Muscle of leg (tissue), 11 donors: Measurements from ENCODE around the gene PPP1R9A. TPM values are rescaled to one million over a fixed set of nuclear protein-coding genes. Genes with fewer than 3 reads are reported as not detected.
A peak's percentile ranks its signal among the peaks of the same experiment; 100 is the strongest.

ENCODE experiments used
- DNase-seq: peaks from one replicate; pipeline ENCODE4 v3.0.0; 2013
- H3K27ac ChIP-seq: one replicate; pipeline ENCODE4 v1.5.1; 2013; ENCODE audit warnings: mild to moderate bottlenecking, low read length, control low read depth
- H3K27me3 ChIP-seq: one replicate; pipeline ENCODE4 v1.6.1; 2013; ENCODE audit warnings: low read length; ENCODE audit not compliant: control insufficient read depth, insufficient read depth
- H3K36me3 ChIP-seq: one replicate; pipeline ENCODE4 v1.6.1; 2013; ENCODE audit warnings: low read length; ENCODE audit not compliant: control insufficient read depth, insufficient read depth
- H3K4me1 ChIP-seq: one replicate; pipeline ENCODE4 v1.6.1; 2013; ENCODE audit warnings: low read length; ENCODE audit not compliant: control insufficient read depth, insufficient read depth
- H3K4me3 ChIP-seq: one replicate; pipeline ENCODE4 v1.5.1; 2013; ENCODE audit warnings: low read length, control low read depth
- H3K9me3 ChIP-seq: replicated peaks from 2 replicates; pipeline ENCODE4 v1.6.1; 2013; ENCODE audit warnings: low read depth, low read length; ENCODE audit not compliant: control insufficient read depth
- WGBS: methylation state at CpG from one replicate; pipeline ENCODE4 v1.1.5; 2013; ENCODE audit warnings: missing lambda C conversion rate; ENCODE audit not compliant: insufficient coverage; 5-methylcytosine and 5-hydroxymethylcytosine counted together
- polyA plus RNA-seq, 8 donors: library from polyadenylated mRNA; unstranded; fragments of 120-200 nt; gene quantifications; one replicate each; pipeline versions ENCODE4 v1.2.1 to v1.2.3, GENCODE V29; 2013; ENCODE audit warnings: inconsistent platforms in 1 of 8, low replicate concordance in 1 of 8; ENCODE audit not compliant: insufficient read length in 8 of 8, insufficient read depth in 1 of 8
- total RNA-seq: library from RNA; stranded (reverse); fragments of 120-200 nt; gene quantifications from one replicate; pipeline ENCODE4 v1.2.4, GENCODE V29; 2013

Gene PPP1R9A
- total and polyA plus RNA-seq, 9 donors, result 14.8 to 45.0 (median 19.8) TPM

DNA sequence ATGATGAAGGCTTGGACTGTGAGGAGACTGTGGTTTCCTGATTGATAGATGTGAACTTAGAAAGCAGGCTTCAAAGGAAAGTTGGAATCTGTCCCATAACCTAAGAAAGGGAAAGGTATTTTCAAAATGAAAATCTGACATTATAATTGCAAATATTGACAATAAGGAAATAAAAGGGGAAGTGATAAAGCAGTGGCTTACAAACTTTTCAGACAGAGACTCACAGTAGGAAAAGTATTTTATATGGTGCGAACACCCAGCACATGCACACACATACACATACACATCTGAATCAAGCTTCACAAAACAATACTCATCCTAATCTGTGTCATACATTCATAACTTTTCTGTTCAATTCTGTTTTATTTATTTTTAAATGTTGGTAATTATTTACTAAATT lies 412.2 kb downstream of the PPP1R9A start:
- no peaks in the 10 kb centered on the region for H3K27me3 ChIP-seq
- H3K27ac ChIP-seq, result no peak overlapping the region
- no peak overlapping the region for H3K4me3 ChIP-seq
- WGBS, result no CpG with 5 or more reads among the region's 1 CpG
- DNase-seq, result no peak
- no peaks in the 10 kb centered on the region for H3K9me3 ChIP-seq
- H3K4me1 ChIP-seq, result no peaks in the 10 kb centered on the region
- H3K36me3 ChIP-seq, result no peaks in the 10 kb centered on the region

DNA sequence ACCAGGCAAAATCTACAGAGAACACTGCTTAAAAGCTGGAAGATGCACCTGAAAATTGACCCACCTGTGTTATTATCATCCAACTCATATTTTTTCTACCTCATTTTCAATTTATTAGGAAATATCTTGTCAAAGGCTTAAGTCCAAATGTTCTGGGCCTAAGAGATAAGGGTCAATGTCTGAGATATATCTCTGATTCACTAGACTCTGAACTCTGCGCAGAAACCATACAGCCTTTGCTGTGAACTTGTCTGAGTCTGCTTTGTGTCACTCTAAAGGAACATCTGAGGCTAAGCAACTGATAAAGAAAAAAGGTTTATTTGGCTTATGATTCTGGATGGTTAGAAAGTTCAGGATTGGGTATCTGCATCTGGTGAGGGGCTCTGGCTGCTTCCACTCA lies 413.3 kb downstream of the PPP1R9A start:
- no peaks in the 10 kb centered on the region for H3K27me3 ChIP-seq
- no peak overlapping the region for H3K4me3 ChIP-seq
- no peaks in the 10 kb centered on the region for H3K9me3 ChIP-seq
- no peaks in the 10 kb centered on the region for H3K4me1 ChIP-seq
- 100% methylated on average over 1 of the region's 1 CpG for WGBS
- no peak overlapping the region for H3K27ac ChIP-seq
- no peaks in the 10 kb centered on the region for H3K36me3 ChIP-seq
- no peak for DNase-seq

DNA sequence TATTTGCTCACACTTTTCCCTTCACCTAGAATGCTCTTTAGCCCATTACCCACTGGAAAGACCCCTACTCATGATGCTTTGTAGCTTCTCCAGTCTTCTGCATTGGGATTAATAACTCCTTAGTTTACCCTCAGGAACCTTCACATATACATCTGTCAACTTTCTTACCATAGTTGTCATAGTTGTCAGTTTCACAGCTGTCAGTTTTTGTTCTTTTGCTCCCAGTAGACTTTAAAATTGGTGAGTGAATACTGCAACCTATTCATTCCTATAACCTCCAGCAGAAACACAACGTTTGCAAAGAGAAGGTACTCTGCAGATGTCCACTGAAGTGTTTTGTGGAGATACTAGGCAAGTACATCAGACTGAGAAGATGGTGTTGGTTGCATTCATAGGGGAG lies 414.3 kb downstream of the PPP1R9A start:
- H3K4me3 ChIP-seq, result no peak overlapping the region
- no peaks in the 10 kb centered on the region for H3K27me3 ChIP-seq
- no CpG with 5 or more reads among the region's 1 CpG for WGBS
- H3K27ac ChIP-seq, result no peak overlapping the region
- no peaks in the 10 kb centered on the region for H3K4me1 ChIP-seq
- DNase-seq, result no peak
- no peaks in the 10 kb centered on the region for H3K36me3 ChIP-seq
- no peaks in the 10 kb centered on the region for H3K9me3 ChIP-seq

DNA sequence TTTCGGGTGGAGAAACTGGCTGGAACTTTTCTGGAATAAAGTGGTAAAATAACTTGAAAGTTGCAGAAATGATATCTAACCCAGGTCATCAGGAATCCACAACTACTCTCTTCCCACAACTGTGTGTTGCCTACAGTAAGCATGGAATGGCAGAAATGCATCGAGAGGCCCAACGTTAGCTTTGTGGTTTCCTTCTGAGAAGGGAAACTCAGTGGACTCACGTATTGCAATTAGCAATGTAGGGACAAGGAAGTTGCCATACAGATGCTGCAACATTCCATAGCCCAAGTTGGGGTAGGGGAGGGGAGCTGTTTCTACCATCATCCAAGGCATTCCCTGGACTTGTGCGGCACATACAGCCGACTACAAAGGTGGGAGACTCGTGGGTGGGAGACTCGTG lies 415.0 kb downstream of the PPP1R9A start:
- H3K27ac ChIP-seq, result no peak overlapping the region
- H3K27me3 ChIP-seq, result no peaks in the 10 kb centered on the region
- no peaks in the 10 kb centered on the region for H3K36me3 ChIP-seq
- no peak for DNase-seq
- WGBS, result 82% methylated on average over 7 of the region's 8 CpGs
- H3K4me3 ChIP-seq, result no peak overlapping the region
- H3K9me3 ChIP-seq, result no peaks in the 10 kb centered on the region
- H3K4me1 ChIP-seq, result no peaks in the 10 kb centered on the region

DNA sequence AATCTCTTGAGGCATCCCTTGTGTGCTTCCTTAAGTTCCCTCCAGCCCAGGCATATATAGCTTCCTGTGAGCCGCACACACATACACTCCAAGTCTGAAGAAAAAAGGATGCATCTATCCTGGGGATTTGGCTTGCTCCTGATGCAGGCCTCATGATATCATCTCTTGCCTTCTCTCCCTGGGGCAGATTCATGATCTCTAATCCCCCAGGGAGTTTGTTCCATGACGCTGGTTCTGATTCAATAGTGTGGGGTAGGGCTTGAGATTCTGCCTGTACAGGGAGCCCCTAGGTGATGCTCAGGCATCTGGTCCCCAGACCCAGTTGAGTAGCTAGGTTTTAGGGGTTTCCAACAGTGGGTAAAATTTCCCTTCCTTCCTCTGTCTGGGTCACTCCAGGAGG lies 415.5 kb downstream of the PPP1R9A start:
- Histone ChIP-seq H3K4me3 (no peak overlapping the region), H3K36me3 (no peaks in the 10 kb centered on the region), H3K27me3 (no peaks in the 10 kb centered on the region), H3K4me1 (no peaks in the 10 kb centered on the region), H3K9me3 (no peaks in the 10 kb centered on the region), H3K27ac (no peak overlapping the region)
- DNase-seq, result no peak
- WGBS, result 78% methylated on average over 1 of the region's 2 CpGs

DNA sequence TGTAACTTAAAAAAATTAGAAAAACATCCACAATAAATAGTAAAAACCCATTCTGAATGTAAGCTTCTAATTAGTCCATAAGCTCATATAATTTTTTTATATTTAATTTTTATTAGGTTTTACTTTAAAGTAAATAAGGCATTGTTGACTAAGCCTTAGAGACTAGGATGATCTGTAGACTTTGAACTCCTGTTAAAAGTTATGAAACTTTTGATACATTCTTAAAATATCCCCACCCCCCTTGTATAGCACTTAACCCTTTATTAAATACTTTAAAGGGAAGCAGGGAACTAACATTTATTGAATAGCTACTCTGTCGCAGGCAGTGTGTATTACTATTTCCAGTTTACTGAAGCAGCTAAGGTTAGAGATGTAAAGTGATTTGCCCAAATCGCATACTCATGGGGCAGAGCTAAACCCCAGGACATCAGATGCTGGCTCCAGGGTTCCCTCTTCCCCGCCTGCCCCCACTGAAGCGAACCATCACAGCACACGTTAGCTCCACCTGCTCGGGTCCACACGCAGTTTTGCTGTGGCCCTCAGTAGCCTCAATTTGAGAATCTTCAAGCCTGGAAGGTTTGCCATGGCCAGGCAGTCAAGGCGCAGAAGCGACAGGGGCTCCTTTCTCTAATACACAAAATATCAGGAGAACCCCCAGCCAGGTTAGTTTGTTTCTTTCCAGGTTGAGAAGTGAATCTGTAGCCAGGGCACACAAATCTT lies 416.2 kb downstream of the PPP1R9A start:
- Histone ChIP-seq H3K27ac (no peak overlapping the region), H3K27me3 (no peaks in the 10 kb centered on the region), H3K4me3 (no peak overlapping the region), H3K4me1 (no peaks in the 10 kb centered on the region), H3K36me3 (no peaks in the 10 kb centered on the region), H3K9me3 (no peaks in the 10 kb centered on the region)
- DNase-seq, result no peak
- WGBS, result 70% methylated on average over 7 of the region's 9 CpGs

DNA sequence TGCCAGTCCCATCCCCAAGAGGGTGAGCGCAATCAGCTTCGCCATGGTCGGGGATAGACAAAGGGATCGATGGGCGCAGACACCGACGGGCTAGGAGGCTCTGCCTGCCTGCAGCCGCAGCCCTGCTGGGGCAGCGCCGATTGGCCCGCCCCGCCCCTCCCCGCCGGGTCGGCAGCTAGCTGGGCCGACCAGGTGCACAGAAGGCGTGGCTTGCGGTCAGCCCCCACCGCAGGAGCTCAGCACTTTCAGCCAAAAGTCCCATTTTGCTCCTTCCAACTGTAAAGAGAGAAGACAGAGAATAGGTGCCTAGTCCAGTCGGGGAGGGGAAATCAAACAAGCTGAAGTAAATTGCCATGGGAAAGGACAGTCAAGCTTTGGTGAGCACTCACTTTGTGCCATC lies 417.0 kb downstream of the PPP1R9A start, which contains the start of gene PON1:
TSS of gene PON1 (minus strand) at position 102 of the 400 bp plus-strand sequence. CDS start at position 45, 57 bp downstream.
- H3K4me3 ChIP-seq, result no peak within 1 kb of the TSS
- no peaks in the 10 kb centered on the region for H3K4me1 ChIP-seq
- H3K9me3 ChIP-seq, result no peaks in the 10 kb centered on the region
- H3K27me3 ChIP-seq, result no peaks in the 10 kb centered on the region
- no peak for DNase-seq
- 12% methylated on average over 16 of the region's 20 CpGs for WGBS
- H3K27ac ChIP-seq, result no peak within 1 kb of the TSS
- H3K36me3 ChIP-seq, result no peaks in the 10 kb centered on the region

DNA sequence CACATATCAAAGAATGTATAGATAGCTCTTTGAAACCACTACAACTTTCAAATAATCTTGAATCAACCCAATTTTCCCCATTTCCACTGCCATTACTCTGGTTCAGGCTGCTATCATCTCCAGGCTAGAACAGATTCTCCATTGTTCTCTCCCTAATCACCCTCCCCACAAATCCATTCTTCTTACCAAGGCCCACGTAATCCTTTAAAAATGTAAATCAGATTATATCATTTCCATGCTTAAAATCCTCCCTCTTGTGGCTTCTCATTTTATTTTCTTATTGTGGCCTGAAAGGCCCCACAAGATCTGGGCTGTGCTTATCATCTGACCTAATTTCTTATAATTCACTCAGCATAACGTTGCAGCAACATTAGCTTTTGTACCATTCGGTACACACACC lies 420.0 kb downstream of the PPP1R9A start:
- 68% methylated on average over 2 of the region's 3 CpGs for WGBS
- Histone ChIP-seq H3K27ac (no peak overlapping the region), H3K27me3 (no peaks in the 10 kb centered on the region), H3K4me3 (no peak overlapping the region), H3K36me3 (no peaks in the 10 kb centered on the region), H3K9me3 (no peaks in the 10 kb centered on the region), H3K4me1 (no peaks in the 10 kb centered on the region)
- no peak for DNase-seq

DNA sequence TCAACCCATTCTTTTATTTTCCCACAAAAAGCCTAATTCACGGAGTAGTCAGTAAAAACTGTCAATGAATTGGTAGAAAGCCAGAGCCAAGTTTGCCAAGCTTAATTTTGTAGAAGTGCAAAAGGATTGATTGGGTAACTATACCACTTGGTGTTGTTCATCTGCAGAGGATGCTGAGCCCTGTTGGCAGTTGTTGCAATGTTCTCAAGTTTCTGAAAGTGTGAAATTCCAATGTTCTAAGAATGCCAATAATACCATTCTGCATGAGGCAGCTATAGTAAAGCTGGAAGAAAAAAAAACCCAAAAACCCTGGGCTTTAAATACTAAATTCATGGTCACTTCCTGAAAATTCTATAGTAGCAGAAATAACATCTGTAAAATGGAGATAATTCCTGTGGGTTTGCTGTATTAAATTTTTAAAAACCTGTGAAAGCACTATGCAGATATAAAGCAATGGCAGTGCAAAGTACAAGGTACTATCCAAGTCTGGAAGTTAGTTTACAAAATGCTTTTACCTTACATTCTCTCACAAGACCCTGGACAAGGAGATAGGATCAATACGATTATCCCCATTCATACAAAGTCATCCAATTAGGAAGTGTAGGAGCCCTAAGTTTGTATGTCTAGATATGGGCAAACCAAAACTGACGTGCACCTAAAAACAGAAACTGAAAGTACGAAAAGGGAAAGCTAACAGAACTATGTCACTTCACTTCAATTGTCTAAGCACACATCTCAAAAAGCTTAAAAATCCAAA lies 423.0 kb downstream of the PPP1R9A start:
- Histone ChIP-seq H3K4me1 (no peaks in the 10 kb centered on the region), H3K9me3 (no peaks in the 10 kb centered on the region), H3K4me3 (peak overlapping the region; percentile 28), H3K27ac (peak overlapping the region; percentile 50), H3K36me3 (no peaks in the 10 kb centered on the region), H3K27me3 (no peaks in the 10 kb centered on the region)
- peak; percentile 74 for DNase-seq
- WGBS, result no CpG with 5 or more reads among the region's 4 CpGs

DNA sequence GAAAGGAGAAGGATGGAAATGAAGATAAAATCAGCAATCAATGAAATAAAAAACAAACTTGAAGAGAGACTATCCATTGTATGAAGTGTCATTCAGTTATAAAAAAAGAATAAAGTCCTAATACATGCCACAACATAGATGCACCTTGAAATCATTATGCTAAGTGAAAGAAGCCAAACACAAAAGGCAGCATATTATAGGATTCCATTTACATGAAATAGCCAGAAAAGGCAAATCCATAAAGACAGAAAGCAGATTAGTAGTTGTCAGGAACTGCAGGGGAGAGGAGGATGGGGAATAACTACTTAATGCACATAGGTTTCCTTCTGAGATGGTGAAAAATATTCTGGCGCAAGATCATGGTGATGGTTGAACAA lies 423.6 kb downstream of the PPP1R9A start:
- H3K9me3 ChIP-seq, result no peaks in the 10 kb centered on the region
- peak; percentile 27 for DNase-seq
- no peak overlapping the region for H3K4me3 ChIP-seq
- H3K27me3 ChIP-seq, result no peaks in the 10 kb centered on the region
- peak overlapping the region; percentile 50 for H3K27ac ChIP-seq
- no peaks in the 10 kb centered on the region for H3K36me3 ChIP-seq
- WGBS, result no CpG with 5 or more reads among the region's 1 CpG
- no peaks in the 10 kb centered on the region for H3K4me1 ChIP-seq
